HG03469 (cell line): Measurements from ENCODE around the gene SYDE1.
"Not testable (repeated sequence)": the region's sequence is repeated elsewhere in the genome, so short reads cannot be mapped to it uniquely, and the experiment has no call there.

Experiments used
- ATAC-seq: cut with Tn5 transposase; IDR thresholded peaks from one replicate; pipeline ENCODE4 v1.9.1; 2021; ENCODE audit warnings: mild to moderate bottlenecking, moderate library complexity, moderate number of reproducible peaks; ENCODE audit not compliant: unreplicated experiment

The SYDE1 gene

GRCh38 chr19:15107061-15108010 lies at the start of gene SYDE1:
SYDE1 (plus strand) TSS chr19:15107401; CDS start chr19:15107434, 33 bp downstream.
- no peak for ATAC-seq

GRCh38 chr19:15062036-15062435 lies 45.2 kb upstream of the SYDE1 start:
- no peak for ATAC-seq

GRCh38 chr19:15070386-15070785 lies 36.8 kb upstream of the SYDE1 start:
- ATAC-seq: not testable (repeated sequence)

GRCh38 chr19:15072930-15073647 lies 34.1 kb upstream of the SYDE1 start:
- ATAC-seq: no peak

- no peak for ATAC-seq
Observed at GRCh38 chr19:15074371-15074770, 32.8 kb upstream of the SYDE1 start.

- no peak for ATAC-seq
Observed at GRCh38 chr19:15075806-15076205, 31.4 kb upstream of the SYDE1 start.

GRCh38 chr19:15080002-15080401 lies 27.2 kb upstream of the SYDE1 start:
- not testable (repeated sequence) for ATAC-seq

- ATAC-seq: no peak
Observed at GRCh38 chr19:15081911-15082310, 25.3 kb upstream of the SYDE1 start, which contains the start of gene OR1I1. OR1I1 (plus strand) TSS chr19:15082211; CDS start chr19:15087066, 4,855 bp downstream.

GRCh38 chr19:15087182-15087581 lies 20.0 kb upstream of the SYDE1 start:
- ATAC-seq: no peak

- no peak for ATAC-seq
Observed at GRCh38 chr19:15091918-15092753, 15.1 kb upstream of the SYDE1 start.

GRCh38 chr19:15093001-15093400 lies 14.2 kb upstream of the SYDE1 start:
- no peak for ATAC-seq

- ATAC-seq: no peak
Observed at GRCh38 chr19:15096223-15096622, 11.0 kb upstream of the SYDE1 start.

GRCh38 chr19:15097980-15098379 lies 9.2 kb upstream of the SYDE1 start:
- not testable (repeated sequence) for ATAC-seq

GRCh38 chr19:15098460-15098859 lies 8.7 kb upstream of the SYDE1 start:
- no peak for ATAC-seq

GRCh38 chr19:15099017-15099582 lies 8.1 kb upstream of the SYDE1 start:
- ATAC-seq: no peak

GRCh38 chr19:15101479-15102082 lies 5.6 kb upstream of the SYDE1 start:
- no peak for ATAC-seq

GRCh38 chr19:15104003-15104402 lies 3.2 kb upstream of the SYDE1 start:
- no peak for ATAC-seq

GRCh38 chr19:15104411-15104810 lies 2.8 kb upstream of the SYDE1 start:
- ATAC-seq: no peak

- ATAC-seq: no peak
Observed at GRCh38 chr19:15105044-15105443, 2.2 kb upstream of the SYDE1 start.
